GM19043 (cell line): ENCODE data around the gene FXYD1.

ENCODE experiments used
- ATAC-seq: cut with Tn5 transposase; IDR thresholded peaks from one replicate; pipeline ENCODE4 v1.9.1; 2021; ENCODE audit warnings: low read depth; ENCODE audit not compliant: unreplicated experiment

FXYD1 gene

GRCh38 chr19:35106898-35107541 lies 31.6 kb upstream of the FXYD1 start:
- no peak for ATAC-seq

GRCh38 chr19:35107545-35107944 lies 31.1 kb upstream of the FXYD1 start:
- no peak for ATAC-seq

DNA sequence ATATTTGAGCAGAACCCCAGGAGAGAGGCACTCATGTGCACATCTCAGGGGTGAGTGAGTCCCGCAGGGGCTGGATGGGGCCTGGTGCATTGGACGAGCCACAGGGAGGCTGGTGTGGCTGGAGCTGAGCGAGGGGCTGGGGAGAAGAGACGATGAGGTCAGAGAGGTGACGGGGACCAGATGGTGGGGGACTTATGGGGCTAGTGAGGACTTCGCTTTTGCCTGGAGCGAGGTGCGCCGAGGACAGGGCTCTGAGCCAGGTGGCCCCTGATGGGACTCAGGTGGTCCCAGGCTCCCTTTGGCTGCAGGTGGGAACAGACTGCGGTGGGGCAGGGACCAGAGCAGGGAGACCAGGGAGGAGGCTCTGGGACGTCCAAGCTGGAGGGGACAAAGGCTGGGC lies 29.9 kb upstream of the FXYD1 start:
- no peak for ATAC-seq

- ATAC-seq = no peak
Observed at GRCh38 chr19:35109395-35110112, 29.1 kb upstream of the FXYD1 start.

DNA sequence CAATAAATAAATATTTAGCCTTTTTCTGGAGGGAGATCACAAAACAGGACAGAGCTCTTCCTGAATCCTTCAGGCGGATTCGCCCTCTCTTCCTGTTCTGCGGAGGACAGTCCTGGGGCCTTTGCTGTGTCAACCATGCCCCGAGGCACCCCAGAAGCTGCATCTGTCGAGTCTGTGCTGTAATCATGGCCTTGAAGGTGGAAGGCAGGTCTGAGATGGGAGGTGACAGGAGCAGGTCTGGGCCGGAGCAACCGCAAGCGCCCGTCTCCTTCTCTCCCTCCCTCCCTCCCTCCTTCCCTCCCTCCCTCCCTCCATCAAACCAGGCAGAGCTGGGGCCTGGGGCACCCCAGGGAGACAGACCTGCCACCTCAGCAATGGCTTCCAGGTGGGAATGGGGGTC lies 27.6 kb upstream of the FXYD1 start:
- no peak for ATAC-seq

GRCh38 chr19:35112995-35113688 lies 25.5 kb upstream of the FXYD1 start:
- no peak for ATAC-seq

DNA sequence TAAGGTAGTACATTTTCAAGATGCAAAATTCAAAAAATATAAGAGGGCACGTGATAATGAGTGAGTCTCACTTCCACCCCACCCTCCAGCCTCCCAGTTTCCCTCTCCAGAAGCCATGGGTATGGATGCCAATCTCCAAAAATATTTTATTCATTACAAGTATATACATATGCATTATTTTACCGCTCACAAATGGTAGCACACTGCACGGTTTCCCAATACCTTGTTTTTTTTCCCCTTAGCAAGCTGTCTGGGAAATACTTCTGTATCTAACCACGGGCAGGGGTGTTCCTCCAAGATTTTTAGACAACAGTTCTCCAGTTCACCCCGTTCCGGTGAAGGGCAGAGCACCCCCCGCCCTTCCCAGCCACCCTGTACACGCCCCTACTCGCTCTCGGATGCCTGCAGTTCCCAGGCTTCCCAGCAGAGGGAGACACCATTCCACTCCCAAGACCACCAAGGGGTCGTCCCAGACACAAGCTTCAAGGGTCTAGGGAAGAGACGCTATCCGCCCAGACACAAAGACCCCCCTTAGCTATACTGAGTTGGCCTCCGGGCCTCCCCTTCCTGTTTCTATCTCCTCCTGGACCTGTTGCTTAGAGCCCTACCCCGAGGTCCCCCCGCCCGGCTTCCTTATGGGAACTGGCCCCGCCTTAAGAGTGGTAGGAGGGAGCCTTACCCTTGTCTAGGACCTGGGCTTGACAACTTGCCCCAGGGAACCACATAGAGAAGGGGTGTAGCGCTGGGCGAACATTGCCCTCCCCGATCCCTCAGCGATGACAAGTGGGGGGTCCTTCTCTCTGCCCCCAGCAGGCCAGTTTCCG lies 24.1 kb upstream of the FXYD1 start:
- ATAC-seq = no peak

DNA sequence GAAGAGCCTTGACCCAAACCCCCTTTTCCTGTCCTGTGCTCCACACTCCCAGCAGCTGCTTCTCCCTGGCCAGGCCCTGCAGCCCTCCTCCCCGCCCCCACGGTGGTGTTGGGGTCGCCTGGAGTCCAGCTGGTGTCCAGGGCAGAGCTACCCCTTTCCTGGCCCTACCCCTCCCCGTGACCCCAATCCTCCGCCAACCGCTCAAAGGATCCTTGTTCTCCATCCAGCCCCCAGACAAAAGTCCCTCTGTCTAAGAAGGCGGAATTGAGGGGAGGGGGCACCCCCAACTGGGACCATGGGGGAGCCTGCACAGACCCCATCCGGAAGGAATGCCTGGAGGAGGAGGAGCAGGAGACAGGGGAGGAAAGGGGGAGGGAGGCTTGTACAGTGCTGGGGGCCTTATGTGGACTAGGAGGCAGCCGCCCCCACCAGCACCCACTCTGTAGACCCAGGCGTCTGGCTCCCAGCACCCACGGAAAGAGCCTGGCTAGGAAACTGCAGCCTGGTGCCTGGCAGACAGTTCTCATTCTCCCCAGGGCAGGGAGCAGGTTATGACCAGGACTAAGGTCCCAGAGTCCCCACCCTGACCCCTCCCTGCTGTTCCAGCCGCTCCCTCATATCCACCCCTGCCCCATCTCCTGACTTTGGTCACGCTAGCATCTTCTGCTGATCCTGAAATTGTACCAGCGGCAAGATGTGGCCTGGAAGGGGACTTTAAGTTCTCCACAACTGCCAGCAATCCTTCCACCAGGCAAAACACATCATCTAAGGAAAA lies 23.3 kb upstream of the FXYD1 start, which contains the start of gene FXYD3:
TSS of gene FXYD3 (plus strand) at position 647 of the 775 bp plus-strand sequence. CDS start 3,554 bp downstream, outside the sequence.
- ATAC-seq = no peak

GRCh38 chr19:35116072-35116801 lies 22.4 kb upstream of the FXYD1 start:
- ATAC-seq = no peak

- no peak for ATAC-seq
Observed at GRCh38 chr19:35117116-35117515, 21.5 kb upstream of the FXYD1 start.

DNA sequence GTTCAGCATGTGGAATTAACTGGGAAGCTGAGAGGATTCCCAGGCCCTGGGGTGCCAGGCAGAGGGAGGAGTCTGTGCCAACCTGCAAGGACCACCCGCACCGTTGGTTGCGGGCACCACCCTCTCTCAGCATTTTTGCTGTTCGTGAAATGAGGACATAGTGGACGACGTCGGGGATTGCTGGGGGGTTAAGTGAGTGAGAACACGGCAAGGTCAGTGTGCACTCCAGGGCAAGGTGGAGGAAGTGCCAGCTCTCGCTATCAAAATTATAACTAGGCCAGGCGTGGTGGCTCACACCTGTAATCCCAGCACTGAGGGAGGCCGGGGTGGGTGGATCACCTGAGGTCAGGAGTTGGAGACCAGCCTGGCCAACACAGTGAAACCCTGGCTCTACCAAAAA lies 20.8 kb upstream of the FXYD1 start:
- no peak for ATAC-seq

- ATAC-seq = no peak
Observed at GRCh38 chr19:35118268-35119020, 20.2 kb upstream of the FXYD1 start.

DNA sequence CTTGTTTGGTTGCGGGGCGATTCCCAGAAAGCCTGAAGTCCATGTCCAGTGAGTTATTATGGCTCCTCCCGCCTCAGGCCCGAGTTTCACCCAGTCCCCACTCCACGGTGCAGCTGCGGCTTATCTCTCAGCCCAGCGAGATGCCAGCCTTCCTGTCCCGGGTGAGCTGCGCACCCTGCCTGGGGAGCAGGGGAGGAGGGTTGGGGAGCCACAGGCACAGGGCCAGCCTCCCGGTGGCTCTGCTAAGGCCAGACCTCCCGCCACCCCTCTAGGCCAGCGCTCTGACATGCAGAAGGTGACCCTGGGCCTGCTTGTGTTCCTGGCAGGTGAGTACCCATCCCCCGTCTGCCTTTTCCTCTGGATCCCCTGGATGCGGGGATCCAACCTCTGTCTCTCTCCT lies 19.5 kb upstream of the FXYD1 start:
- no peak for ATAC-seq

DNA sequence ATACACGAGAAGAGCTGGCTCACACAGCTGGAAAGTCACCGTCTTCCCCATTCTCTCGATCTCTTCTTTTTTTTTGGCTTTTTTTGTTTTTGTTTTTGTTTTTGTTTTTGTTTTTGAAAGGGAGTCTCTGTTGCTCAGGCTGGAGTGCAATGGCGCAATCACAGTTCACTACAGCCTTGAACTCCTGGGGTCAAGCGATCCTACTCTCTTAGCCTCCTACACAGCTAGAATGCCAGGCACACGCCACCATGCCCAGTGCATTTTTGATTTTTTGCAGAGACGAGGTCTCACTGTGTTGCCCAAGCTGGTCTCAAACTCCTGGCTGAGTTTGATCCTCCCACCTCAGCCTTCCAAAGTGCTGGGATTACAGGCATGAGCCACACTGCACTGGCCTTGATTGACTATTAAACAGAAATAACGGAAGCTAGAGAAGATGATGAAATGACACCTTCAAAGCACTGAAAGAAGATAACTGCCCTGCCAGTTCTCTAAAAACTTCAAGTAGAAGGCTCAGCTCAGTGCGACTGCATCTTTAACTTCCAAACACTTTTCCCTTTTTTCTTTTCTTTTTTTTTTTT lies 19.0 kb upstream of the FXYD1 start:
- ATAC-seq = no peak

GRCh38 chr19:35120492-35120891 lies 18.1 kb upstream of the FXYD1 start:
- no peak for ATAC-seq

DNA sequence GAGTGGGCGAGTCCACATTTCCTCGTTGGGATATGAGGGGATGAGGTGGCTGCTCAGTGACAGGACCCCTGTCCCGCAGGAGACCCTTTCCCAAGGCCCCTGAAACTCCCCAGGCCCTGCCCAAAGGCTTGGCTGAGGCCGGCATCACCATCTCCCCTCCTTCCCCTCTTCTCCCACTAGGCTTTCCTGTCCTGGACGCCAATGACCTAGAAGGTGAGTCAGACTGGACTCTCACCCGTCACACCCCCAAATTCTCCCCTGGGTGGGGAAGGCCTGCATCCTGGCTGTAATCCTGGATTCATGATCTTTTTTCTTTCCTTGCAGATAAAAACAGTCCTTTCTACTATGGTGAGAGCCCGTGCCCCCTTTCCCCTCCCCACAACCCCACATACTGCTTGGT lies 17.7 kb upstream of the FXYD1 start:
- ATAC-seq = no peak

DNA sequence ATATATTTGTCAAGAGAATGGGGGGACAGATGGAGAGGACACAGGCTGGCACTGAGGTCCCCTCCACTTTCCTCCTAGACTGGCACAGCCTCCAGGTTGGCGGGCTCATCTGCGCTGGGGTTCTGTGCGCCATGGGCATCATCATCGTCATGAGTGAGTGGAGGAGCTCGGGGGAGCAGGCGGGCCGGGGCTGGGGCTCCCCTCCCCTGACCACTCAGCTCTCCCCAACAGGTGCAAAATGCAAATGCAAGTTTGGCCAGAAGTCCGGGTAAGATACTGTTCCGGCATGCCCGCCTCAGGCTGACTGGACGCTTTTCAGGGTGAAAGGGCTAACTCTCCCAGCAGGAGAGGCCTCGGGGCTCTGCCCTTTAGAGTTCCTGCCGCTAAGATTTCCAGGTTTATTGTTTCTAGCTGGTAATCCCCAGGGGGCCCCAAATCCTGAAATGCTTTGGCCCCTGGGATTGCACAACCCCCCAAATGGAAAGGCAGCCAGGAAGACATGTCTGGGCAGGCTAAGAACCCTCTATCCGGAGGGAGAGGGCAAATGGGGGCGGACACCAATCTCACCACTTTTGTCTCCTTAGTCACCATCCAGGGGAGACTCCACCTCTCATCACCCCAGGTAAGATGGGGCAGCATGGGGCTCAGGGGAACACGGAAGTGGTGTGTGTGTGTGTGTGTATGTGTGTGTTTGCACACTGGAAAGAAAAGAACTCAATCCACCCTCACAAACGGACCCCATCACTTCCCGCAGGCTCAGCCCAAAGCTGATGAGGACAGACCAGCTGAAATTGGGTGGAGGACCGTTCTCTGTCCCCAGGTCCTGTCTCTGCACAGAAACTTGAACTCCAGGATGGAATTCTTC lies 15.7 kb upstream of the FXYD1 start:
- no peak for ATAC-seq
